ENCODE data around the gene NXPE2. TPM values are rescaled to one million over a fixed set of nuclear protein-coding genes. Genes with fewer than 3 reads are reported as not detected.

Gene NXPE2
- total and polyA plus RNA-seq, 2 of the 13 experiments (the other 11 are each of a cell fraction or from before 2014, with no cell fraction given) = not detected

- intact Hi-C loops (cut with micrococcal nuclease; ENCODE audit: unreplicated experiment) = no loop called here
- Histone ChIP-seq H3K36me3 (replicated peaks in 1 of 2; ENCODE audit: control insufficient read depth in 1 of 2, insufficient read depth in 2 of 2, low read length in 2 of 2) (no peaks in the 10 kb centered on the region), H3K9ac (ENCODE audit: insufficient read depth, low read depth, low read length) (no peak overlapping the region), H3K4me3 (replicated peaks in 1 of 3; ENCODE audit: insufficient read depth in 1 of 3, low read depth in 2 of 3, low read length in 3 of 3) (no peak overlapping the region), H3K27me3 (ENCODE audit: control insufficient read depth in 1 of 2, insufficient read depth in 2 of 2, low read length in 2 of 2) (no peaks in the 10 kb centered on the region), H3K79me2 (ENCODE audit: insufficient read depth, low read length) (no peaks in the 10 kb centered on the region), H3K4me1 (ENCODE audit: insufficient read depth, low read length) (no peaks in the 10 kb centered on the region), H3K27ac (ENCODE audit: extremely low read length, insufficient read depth, low read length) (no peak overlapping the region), H2AFZ (ENCODE audit: low read length) (no peak overlapping the region), H4K20me1 (ENCODE audit: insufficient read depth, low read length) (no peaks in the 10 kb centered on the region), H3K4me2 (ENCODE audit: low read depth, low read length) (no peak overlapping the region), H3K9me3 (ENCODE audit: low read length) (no peaks in the 10 kb centered on the region)
- ATAC-seq (no peak), FAIRE-seq (no peak), DNase-seq (ENCODE audit: low spot score) (no peak)
- ChIA-PET CTCF (ENCODE audit: low intra/inter-chr PET ratio, low total read pairs) (no interaction called here), POLR2A (no interaction called here)
- no peak for TF ChIP-seq XBP1 (CRISPR knock-in tag; IDR thresholded peaks at IDR 0.05)
- no peak for TF ChIP-seq IKZF5 (CRISPR knock-in tag; IDR thresholded peaks at IDR 0.05)
- TF ChIP-seq BHLHE40 (IDR thresholded peaks at IDR 0.05; ENCODE audit: low read length) = no peak
- TF ChIP-seq HDAC2 (CRISPR knock-in tag; IDR thresholded peaks at IDR 0.05) = no peak
- TF ChIP-seq TAF15 (IDR thresholded peaks at IDR 0.05; ENCODE audit: low read depth, low read length, poor library complexity, severe bottlenecking) = no peak
- no peak for TF ChIP-seq HOXA7 (CRISPR knock-in tag; IDR thresholded peaks at IDR 0.05)
- TF ChIP-seq ZBTB1 (CRISPR knock-in tag; IDR thresholded peaks at IDR 0.05; ENCODE audit: borderline replicate concordance) = no peak
- TF ChIP-seq MXD1 (CRISPR knock-in tag; IDR thresholded peaks at IDR 0.05) = no peak
- no peak for TF ChIP-seq ZNF557 (CRISPR knock-in tag; IDR thresholded peaks at IDR 0.05)
- no peak for TF ChIP-seq MAX (IDR thresholded peaks at IDR 0.05)
- no peak for TF ChIP-seq ZBTB14 (CRISPR knock-in tag; IDR thresholded peaks at IDR 0.05)
- no peak for TF ChIP-seq ZNF567 (CRISPR knock-in tag; IDR thresholded peaks at IDR 0.05; ENCODE audit: borderline replicate concordance)
- TF ChIP-seq ZFP82 (CRISPR knock-in tag; IDR thresholded peaks at IDR 0.05; ENCODE audit: borderline replicate concordance) = no peak
- 0% methylated on average over 2 of the region's 2 CpGs for WGBS (ENCODE audit: low lambda C conversion rate)
- in situ Hi-C loops (cut with HindIII; ENCODE audit: extremely low pct_ligation_motif_present, low pct_unique_long_range_greater_than_20kb) = no loop called here
- no TSS peak for BruUV-seq (replicated peaks)
Observed at GRCh38 chr11:114666760-114667159, 11.6 kb upstream of the NXPE2 start.
